Panc1 (cell line): ENCODE results near the gene ZNF800. TPM values are rescaled to one million over a fixed set of nuclear protein-coding genes. Genes with fewer than 3 reads are reported as not detected.

Source experiments
- ATAC-seq: fragments of 200-7000 bp; cut with Tn5 transposase; 2 replicates; pipeline ENCODE4 v1.9.1; 2020; ENCODE audit warnings: mild to moderate bottlenecking, moderate library complexity
- BruUV-seq: library from RNA; stranded (reverse); fragments of 400-500 nt; replicated peaks from 2 replicates; lab custom pipeline; 2021; lab: Mats Ljungman, UMichigan
- CTCF ChIA-PET: fragments of 300-600 bp; sonication (Branson Sonifier 250); formaldehyde crosslinking; loops from one replicate; lab custom pipeline; 2022; ENCODE audit warnings: antibody characterized with exemption; lab: Charles Lee
- POLR2A ChIA-PET: fragments of 300-600 bp; sonication (Branson Sonifier 250); formaldehyde crosslinking; loops from one replicate; lab custom pipeline; 2022; ENCODE audit warnings: antibody characterized with exemption; lab: Charles Lee
- DNase-seq: peaks from one replicate; pipeline ENCODE4 v3.0.0-alpha.2; 2010; ENCODE audit warnings: low read depth, low spot score
- H3K27ac ChIP-seq: 2 replicates; pipeline ENCODE4 v1.5.1; 2011; ENCODE audit warnings: mild to moderate bottlenecking, low read length, inconsistent platforms
- H3K27me3 ChIP-seq: fragments of 200-500 bp; sonication (Bioruptor generic); 2 replicates; pipeline ENCODE4 v1.6.0; 2014; ENCODE audit warnings: low read length, inconsistent platforms; ENCODE audit not compliant: control insufficient read depth, insufficient read depth
- H3K36me3 ChIP-seq: fragments of 200-500 bp; sonication (Bioruptor generic); 2 replicates; pipeline ENCODE4 v1.5.1; 2014; ENCODE audit warnings: inconsistent platforms, mild to moderate bottlenecking, low read length, moderate library complexity; ENCODE audit not compliant: control insufficient read depth, insufficient read depth
- H3K4me1 ChIP-seq: 2 replicates; pipeline ENCODE4 v1.5.1; 2011; ENCODE audit warnings: inconsistent platforms, mild to moderate bottlenecking, low read length, moderate library complexity; ENCODE audit not compliant: control insufficient read depth, insufficient read depth
- H3K4me3 ChIP-seq, 2 experiments: 2 replicates each; pipeline ENCODE4 v1.5.1; 2011 to 2012; ENCODE audit warnings: low read depth in 2 of 2, low read length in 2 of 2, mild to moderate bottlenecking in 2 of 2, inconsistent platforms in 1 of 2, moderate library complexity in 1 of 2
- H3K9me3 ChIP-seq: fragments of 200-500 bp; sonication (Bioruptor generic); 2 replicates; pipeline ENCODE4 v1.5.1; 2014; ENCODE audit warnings: low read depth, mild to moderate bottlenecking, inconsistent platforms, low read length, moderate library complexity; ENCODE audit not compliant: control insufficient read depth, insufficient read depth
- CTCF ChIP-seq: fragments of 450-650 bp; IDR thresholded peaks from 2 replicates; pipeline ENCODE4 v1.5.1; 2017; ENCODE audit warnings: mild to moderate bottlenecking
- POLR2AphosphoS5 ChIP-seq: IDR thresholded peaks from 2 replicates; pipeline ENCODE4 v1.6.1; 2012; ENCODE audit warnings: mild to moderate bottlenecking, low read depth, low read length, moderate library complexity
- SIN3A ChIP-seq: IDR thresholded peaks from 2 replicates; pipeline ENCODE4 v1.6.1; 2012; ENCODE audit warnings: low read depth, mild to moderate bottlenecking, low read length, moderate library complexity, borderline replicate concordance; ENCODE audit not compliant: insufficient read depth
- TCF7L2 ChIP-seq: IDR thresholded peaks from 2 replicates; pipeline ENCODE4 v1.6.1; 2011; ENCODE audit warnings: mild to moderate bottlenecking, low read depth, low read length, inconsistent platforms
- in situ Hi-C: cut with HindIII; loops from 2 replicates; pipeline ENCODE4 v1.10.0; 2016; ENCODE audit warnings: low sequenced_read_pairs, low pct_unique_long_range_greater_than_20kb
- intact Hi-C: fragments of 100-400 bp; cut with micrococcal nuclease; formaldehyde crosslinking; loops from one replicate; pipeline ENCODE4 v1.10.0; 2022; ENCODE audit not compliant: unreplicated experiment
- total RNA-seq: library from RNA; stranded (reverse); gene quantifications from one replicate; pipeline ENCODE4 v1.2.1, GENCODE V29; 2021; ENCODE audit not compliant: unreplicated experiment
- TF ChIP-seq, protein P1 (sequence below), 2 experiments: IDR thresholded peaks; 2 replicates each; pipeline ENCODE4 v1.6.1; 2011 to 2012; ENCODE audit warnings: low read depth in 2 of 2, control low read depth in 1 of 2, low read length in 1 of 2, mild to moderate bottlenecking in 1 of 2, moderate library complexity in 1 of 2; ENCODE audit not compliant: insufficient read depth in 1 of 2

Gene ZNF800
- total RNA-seq, 1 experiment from 2014 or later: 26.0 TPM

DNA sequence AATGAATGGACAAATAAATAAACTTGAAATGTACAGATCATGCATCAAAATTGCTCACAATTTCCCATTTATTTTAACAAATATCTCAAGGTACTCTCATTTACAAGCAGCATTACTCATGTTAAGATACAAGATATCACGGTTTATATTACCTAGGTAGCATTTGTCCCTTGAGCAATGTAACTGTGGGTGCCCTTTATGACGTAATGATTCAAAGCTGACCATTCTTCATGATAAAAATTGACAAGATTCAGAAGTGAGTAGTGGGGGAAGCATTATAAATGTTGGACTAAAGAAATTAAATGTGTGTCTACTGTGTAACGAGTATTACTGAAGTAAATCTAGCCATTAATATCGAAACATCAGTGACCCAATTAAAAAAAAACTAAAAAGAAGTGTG lies 71.5 kb downstream of the ZNF800 start:
- Histone ChIP-seq H3K4me1 (no peaks in the 10 kb centered on the region), H3K27ac (no peak overlapping the region), H3K27me3 (peaks cover 12% of the 10 kb centered on the region), H3K36me3 (no peaks in the 10 kb centered on the region), H3K9me3 (no peaks in the 10 kb centered on the region), H3K4me3 (no peak overlapping the region)
- intact Hi-C loops (no loop called here), in situ Hi-C loops (no loop called here)
- ATAC-seq (no peak), DNase-seq (no peak)
- CTCF ChIA-PET: interaction anchor here (0.7 kb wide), 1 partner anchor 458 kb away, joined by 5 read pairs; no protein-coding TSS in a partner anchor
- TF ChIP-seq POLR2AphosphoS5: no peak
- no peak for TF ChIP-seq CTCF
- TF ChIP-seq, protein P1, sequence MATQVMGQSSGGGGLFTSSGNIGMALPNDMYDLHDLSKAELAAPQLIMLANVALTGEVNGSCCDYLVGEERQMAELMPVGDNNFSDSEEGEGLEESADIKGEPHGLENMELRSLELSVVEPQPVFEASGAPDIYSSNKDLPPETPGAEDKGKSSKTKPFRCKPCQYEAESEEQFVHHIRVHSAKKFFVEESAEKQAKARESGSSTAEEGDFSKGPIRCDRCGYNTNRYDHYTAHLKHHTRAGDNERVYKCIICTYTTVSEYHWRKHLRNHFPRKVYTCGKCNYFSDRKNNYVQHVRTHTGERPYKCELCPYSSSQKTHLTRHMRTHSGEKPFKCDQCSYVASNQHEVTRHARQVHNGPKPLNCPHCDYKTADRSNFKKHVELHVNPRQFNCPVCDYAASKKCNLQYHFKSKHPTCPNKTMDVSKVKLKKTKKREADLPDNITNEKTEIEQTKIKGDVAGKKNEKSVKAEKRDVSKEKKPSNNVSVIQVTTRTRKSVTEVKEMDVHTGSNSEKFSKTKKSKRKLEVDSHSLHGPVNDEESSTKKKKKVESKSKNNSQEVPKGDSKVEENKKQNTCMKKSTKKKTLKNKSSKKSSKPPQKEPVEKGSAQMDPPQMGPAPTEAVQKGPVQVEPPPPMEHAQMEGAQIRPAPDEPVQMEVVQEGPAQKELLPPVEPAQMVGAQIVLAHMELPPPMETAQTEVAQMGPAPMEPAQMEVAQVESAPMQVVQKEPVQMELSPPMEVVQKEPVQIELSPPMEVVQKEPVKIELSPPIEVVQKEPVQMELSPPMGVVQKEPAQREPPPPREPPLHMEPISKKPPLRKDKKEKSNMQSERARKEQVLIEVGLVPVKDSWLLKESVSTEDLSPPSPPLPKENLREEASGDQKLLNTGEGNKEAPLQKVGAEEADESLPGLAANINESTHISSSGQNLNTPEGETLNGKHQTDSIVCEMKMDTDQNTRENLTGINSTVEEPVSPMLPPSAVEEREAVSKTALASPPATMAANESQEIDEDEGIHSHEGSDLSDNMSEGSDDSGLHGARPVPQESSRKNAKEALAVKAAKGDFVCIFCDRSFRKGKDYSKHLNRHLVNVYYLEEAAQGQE (IDR thresholded peaks at IDR 0.05; ENCODE audit: insufficient read depth in 1 of 2, low read depth in 2 of 2, low read length in 1 of 2): no peak
- TF ChIP-seq TCF7L2: no peak
- TF ChIP-seq SIN3A: no peak
- no TSS peak for BruUV-seq
- POLR2A ChIA-PET: no interaction called here

Other genes starting within 250 kb of the ZNF800 start
- not detected for gene GRM8, start 139.8 kb downstream of the ZNF800 start, total RNA-seq
- 19.1 TPM for gene GCC1, start 192.9 kb upstream of the ZNF800 start, total RNA-seq
- 155 TPM for gene ARF5, start 195.7 kb upstream of the ZNF800 start, total RNA-seq
- 1.1 TPM for gene FSCN3, start 201.0 kb upstream of the ZNF800 start, total RNA-seq
- not detected for gene PAX4, start 225.4 kb upstream of the ZNF800 start, total RNA-seq